Measurements from ENCODE around the gene FAM83F.

FAM83F gene

DNA sequence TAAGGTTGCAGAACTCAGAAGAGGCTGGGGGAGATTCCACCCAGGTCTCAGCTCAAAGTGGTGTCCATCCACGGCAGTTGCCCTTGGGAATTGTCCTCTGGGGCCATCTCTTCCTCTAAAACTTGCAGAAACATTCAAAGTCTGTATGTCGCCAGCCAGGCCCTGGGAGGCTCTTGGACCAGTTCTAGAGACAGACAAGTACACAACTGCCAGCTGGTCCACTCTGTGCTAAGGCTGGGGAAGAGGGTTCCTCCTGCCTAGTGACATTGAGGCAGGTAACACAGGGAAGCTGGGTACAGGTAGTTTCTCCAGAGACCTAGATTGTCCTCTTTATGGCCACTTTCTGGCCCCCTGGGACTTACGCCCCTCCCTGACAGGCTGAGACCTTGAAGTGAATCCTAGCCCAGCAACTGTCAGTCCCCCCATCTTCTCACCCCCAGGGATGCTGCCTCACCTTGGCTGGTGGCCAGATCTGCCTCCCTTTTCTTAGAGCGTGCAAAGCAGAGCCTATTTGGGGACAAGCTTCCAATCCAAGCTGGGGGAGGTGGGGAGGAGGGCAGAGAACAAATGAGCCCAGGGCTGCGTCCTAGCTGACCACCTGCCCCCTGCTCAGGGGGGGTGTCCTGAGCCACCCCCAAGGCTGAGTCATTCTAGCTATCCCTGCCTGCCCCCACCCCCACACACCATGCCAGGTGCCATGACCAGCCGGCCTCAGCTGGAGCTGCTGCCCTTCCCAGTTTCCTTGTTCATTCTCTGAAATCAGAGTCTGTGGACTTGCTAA is 8.4 kb downstream of the FAM83F start:
- TF ChIP-seq POLR2AphosphoS5 (IDR thresholded peaks at IDR 0.05; ENCODE audit: low read depth, low read length), result no peak
- TF ChIP-seq, protein P1, sequence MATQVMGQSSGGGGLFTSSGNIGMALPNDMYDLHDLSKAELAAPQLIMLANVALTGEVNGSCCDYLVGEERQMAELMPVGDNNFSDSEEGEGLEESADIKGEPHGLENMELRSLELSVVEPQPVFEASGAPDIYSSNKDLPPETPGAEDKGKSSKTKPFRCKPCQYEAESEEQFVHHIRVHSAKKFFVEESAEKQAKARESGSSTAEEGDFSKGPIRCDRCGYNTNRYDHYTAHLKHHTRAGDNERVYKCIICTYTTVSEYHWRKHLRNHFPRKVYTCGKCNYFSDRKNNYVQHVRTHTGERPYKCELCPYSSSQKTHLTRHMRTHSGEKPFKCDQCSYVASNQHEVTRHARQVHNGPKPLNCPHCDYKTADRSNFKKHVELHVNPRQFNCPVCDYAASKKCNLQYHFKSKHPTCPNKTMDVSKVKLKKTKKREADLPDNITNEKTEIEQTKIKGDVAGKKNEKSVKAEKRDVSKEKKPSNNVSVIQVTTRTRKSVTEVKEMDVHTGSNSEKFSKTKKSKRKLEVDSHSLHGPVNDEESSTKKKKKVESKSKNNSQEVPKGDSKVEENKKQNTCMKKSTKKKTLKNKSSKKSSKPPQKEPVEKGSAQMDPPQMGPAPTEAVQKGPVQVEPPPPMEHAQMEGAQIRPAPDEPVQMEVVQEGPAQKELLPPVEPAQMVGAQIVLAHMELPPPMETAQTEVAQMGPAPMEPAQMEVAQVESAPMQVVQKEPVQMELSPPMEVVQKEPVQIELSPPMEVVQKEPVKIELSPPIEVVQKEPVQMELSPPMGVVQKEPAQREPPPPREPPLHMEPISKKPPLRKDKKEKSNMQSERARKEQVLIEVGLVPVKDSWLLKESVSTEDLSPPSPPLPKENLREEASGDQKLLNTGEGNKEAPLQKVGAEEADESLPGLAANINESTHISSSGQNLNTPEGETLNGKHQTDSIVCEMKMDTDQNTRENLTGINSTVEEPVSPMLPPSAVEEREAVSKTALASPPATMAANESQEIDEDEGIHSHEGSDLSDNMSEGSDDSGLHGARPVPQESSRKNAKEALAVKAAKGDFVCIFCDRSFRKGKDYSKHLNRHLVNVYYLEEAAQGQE (IDR thresholded peaks at IDR 0.05; ENCODE audit: insufficient read depth in 1 of 2, low read depth in 2 of 2, low read length in 2 of 2), result no peak
- no peak for TF ChIP-seq TAF1 (IDR thresholded peaks at IDR 0.05; ENCODE audit: borderline replicate concordance, insufficient read depth, low read length)
- no peak for TF ChIP-seq SIN3A (IDR thresholded peaks at IDR 0.05; ENCODE audit: borderline replicate concordance, insufficient read depth, low read length)
- TF ChIP-seq FOXP2 (optimal IDR thresholded peaks at IDR 0.05; ENCODE audit: borderline replicate concordance, extremely low read depth, extremely low read length, insufficient read depth), result no peak

DNA sequence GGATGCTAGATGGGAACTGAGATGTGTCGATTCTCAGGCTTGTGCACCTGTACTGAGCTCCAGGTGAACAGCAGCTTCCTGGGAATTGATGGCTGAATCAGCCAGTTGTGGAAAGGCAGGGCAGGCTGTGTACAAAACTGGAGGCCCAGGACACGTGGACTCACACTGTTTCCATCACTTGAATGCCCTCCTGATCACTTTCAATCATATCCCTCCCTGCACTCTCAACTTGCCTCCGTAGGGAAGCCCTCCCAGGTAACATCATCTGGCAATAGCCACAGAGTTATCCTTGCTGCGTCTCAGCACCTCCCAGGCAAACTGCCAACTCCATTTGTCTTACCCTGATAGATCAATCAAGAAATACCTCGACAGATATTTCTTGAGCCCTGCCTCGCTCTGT is 10.1 kb downstream of the FAM83F start:
- TF ChIP-seq POLR2AphosphoS5 (IDR thresholded peaks at IDR 0.05; ENCODE audit: low read depth, low read length) (no peak), SIN3A (IDR thresholded peaks at IDR 0.05; ENCODE audit: borderline replicate concordance, insufficient read depth, low read length) (no peak), TAF1 (IDR thresholded peaks at IDR 0.05; ENCODE audit: borderline replicate concordance, insufficient read depth, low read length) (no peak), FOXP2 (optimal IDR thresholded peaks at IDR 0.05; ENCODE audit: borderline replicate concordance, extremely low read depth, extremely low read length, insufficient read depth) (no peak)
- TF ChIP-seq, protein P1 (IDR thresholded peaks at IDR 0.05; ENCODE audit: insufficient read depth in 1 of 2, low read depth in 2 of 2, low read length in 2 of 2), result no peak

DNA sequence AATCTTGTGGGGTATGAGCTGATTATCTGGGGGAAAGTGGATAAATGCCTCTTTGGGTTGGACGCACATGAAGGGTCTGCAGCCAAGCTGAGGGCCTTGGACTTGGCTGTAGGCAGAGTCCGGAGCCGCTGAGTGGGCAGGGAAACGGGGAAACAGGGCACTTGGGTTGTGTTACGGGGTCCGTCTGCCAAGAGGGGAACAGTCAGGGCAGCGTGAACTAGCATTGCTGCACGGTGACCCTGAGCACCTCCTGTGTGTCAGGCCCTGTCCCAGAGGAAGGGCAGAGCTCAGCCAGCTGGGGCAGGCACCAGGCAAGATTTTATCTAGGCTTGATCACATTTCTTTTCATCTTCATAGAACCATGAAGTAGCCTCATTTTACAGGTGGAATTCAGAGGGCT is 11.9 kb downstream of the FAM83F start:
- no peak for TF ChIP-seq SIN3A (IDR thresholded peaks at IDR 0.05; ENCODE audit: borderline replicate concordance, insufficient read depth, low read length)
- TF ChIP-seq FOXP2 (optimal IDR thresholded peaks at IDR 0.05; ENCODE audit: borderline replicate concordance, extremely low read depth, extremely low read length, insufficient read depth), result no peak
- TF ChIP-seq, protein P1 (IDR thresholded peaks at IDR 0.05; ENCODE audit: insufficient read depth in 1 of 2, low read depth in 2 of 2, low read length in 2 of 2), result no peak
- no peak for TF ChIP-seq POLR2AphosphoS5 (IDR thresholded peaks at IDR 0.05; ENCODE audit: low read depth, low read length)
- no peak for TF ChIP-seq TAF1 (IDR thresholded peaks at IDR 0.05; ENCODE audit: borderline replicate concordance, insufficient read depth, low read length)

DNA sequence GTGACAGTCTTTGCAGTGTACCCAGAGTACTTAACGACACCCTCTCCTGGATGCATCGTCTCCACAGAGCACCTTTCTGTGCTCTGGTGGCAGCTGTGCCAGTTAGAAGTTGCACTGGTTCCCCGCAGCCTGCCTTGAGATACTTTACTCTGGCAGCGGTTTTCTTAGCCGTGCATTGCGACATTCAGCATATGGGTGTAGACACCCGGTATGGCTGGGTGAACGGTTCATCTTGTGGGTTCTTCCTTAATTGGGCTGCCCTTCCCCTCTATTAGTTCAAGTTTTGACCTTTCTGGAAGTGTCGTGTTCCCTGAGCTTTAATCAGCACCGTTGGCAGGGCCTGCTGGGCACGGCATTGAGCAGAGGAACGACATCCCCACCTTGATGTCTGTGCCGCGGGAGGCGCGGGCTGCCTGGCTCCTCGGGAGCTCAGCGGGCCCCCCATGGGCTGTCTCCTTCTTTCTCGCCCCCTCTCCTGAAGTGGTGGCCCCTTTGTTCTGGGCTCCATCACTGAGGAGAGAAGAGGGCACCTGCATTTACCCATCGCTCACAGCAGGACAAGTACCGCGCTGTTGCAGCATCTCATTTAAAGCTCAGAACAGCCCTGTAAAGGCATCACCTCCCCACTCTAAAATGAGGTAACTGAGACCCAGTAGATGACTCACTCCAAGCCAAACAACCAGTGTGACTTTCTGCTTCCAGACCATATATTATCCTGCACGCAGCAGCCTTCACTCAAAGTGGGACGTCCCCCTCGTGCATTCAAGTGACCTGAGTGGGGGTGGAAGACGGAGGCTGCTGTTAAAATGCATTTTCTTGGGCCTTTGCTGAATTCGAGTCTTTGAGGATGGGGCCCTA is 13.3 kb downstream of the FAM83F start:
- TF ChIP-seq POLR2AphosphoS5 (IDR thresholded peaks at IDR 0.05; ENCODE audit: low read depth, low read length) (no peak), SIN3A (IDR thresholded peaks at IDR 0.05; ENCODE audit: borderline replicate concordance, insufficient read depth, low read length) (no peak), TAF1 (IDR thresholded peaks at IDR 0.05; ENCODE audit: borderline replicate concordance, insufficient read depth, low read length) (no peak), FOXP2 (optimal IDR thresholded peaks at IDR 0.05; ENCODE audit: borderline replicate concordance, extremely low read depth, extremely low read length, insufficient read depth) (no peak)
- TF ChIP-seq, protein P1 (IDR thresholded peaks at IDR 0.05; ENCODE audit: insufficient read depth in 1 of 2, low read depth in 2 of 2, low read length in 2 of 2), result no peak

Measured in PFSK-1 (cell line).